OCI-LY3 (cell line): ENCODE measurements around the gene ADSS1.

Experiments used
- CTCF ChIP-seq: fragments of 200-600, 300-600 bp; sonication (generic); IDR thresholded peaks from 2 replicates; pipeline ENCODE4 v1.5.1; 2014; ENCODE audit warnings: antibody characterized with exemption, low read length, low read depth
- EZH2phosphoT487 ChIP-seq: fragments of 200-600 bp; shearing (Covaris generic); IDR thresholded peaks from 2 replicates; pipeline ENCODE4 v1.6.1; 2018; ENCODE audit warnings: antibody characterized with exemption, mixed run types, low read depth

GRCh38 chr14:104676130-104676693 is 47.8 kb upstream of the ADSS1 start:
- no peak for TF ChIP-seq CTCF
- TF ChIP-seq EZH2phosphoT487: no peak
